ENCODE results near the gene GRAMD1B.

GRCh38 chr11:123434911-123435310, 4.8 kb downstream of the GRAMD1B start:
- TF ChIP-seq, protein P1, sequence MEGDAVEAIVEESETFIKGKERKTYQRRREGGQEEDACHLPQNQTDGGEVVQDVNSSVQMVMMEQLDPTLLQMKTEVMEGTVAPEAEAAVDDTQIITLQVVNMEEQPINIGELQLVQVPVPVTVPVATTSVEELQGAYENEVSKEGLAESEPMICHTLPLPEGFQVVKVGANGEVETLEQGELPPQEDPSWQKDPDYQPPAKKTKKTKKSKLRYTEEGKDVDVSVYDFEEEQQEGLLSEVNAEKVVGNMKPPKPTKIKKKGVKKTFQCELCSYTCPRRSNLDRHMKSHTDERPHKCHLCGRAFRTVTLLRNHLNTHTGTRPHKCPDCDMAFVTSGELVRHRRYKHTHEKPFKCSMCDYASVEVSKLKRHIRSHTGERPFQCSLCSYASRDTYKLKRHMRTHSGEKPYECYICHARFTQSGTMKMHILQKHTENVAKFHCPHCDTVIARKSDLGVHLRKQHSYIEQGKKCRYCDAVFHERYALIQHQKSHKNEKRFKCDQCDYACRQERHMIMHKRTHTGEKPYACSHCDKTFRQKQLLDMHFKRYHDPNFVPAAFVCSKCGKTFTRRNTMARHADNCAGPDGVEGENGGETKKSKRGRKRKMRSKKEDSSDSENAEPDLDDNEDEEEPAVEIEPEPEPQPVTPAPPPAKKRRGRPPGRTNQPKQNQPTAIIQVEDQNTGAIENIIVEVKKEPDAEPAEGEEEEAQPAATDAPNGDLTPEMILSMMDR (IDR thresholded peaks at IDR 0.05) = no peak
- TF ChIP-seq POLR2A (IDR thresholded peaks at IDR 0.05; ENCODE audit: low read depth) (no peak), EP300 (IDR thresholded peaks at IDR 0.05) (no peak)
